Progenitor cell of endocrine pancreas (in vitro differentiated cells): ENCODE data around the gene ANKRD33. TPM values are rescaled to one million over a fixed set of nuclear protein-coding genes. Genes with fewer than 3 reads are reported as not detected.

ENCODE experiments used
- DNase-seq: peaks from one replicate; pipeline ENCODE4 v3.0.0; 2021; ENCODE audit warnings: low spot score; ENCODE audit not compliant: unreplicated experiment
- H3K27ac Mint-ChIP-seq: 2 replicates; pipeline ENCODE4 v1.8.0; 2021; ENCODE audit warnings: mild to moderate bottlenecking, moderate library complexity, mixed read lengths
- H3K27me3 Mint-ChIP-seq: 2 replicates; pipeline ENCODE4 v1.8.0; 2021; ENCODE audit warnings: mixed read lengths
- H3K36me3 Mint-ChIP-seq: 2 replicates; pipeline ENCODE4 v1.8.0; 2022; ENCODE audit warnings: mixed read lengths; ENCODE audit not compliant: insufficient read depth
- H3K4me1 Mint-ChIP-seq: 2 replicates; pipeline ENCODE4 v1.8.0; 2021; ENCODE audit warnings: low read depth, mixed read lengths
- H3K4me3 Mint-ChIP-seq: 2 replicates; pipeline ENCODE4 v1.8.0; 2021; ENCODE audit warnings: low read depth, mild to moderate bottlenecking, moderate library complexity, mixed read lengths
- H3K9me3 Mint-ChIP-seq: 2 replicates; pipeline ENCODE4 v1.8.0; 2021; ENCODE audit warnings: low read depth, mixed read lengths
- CTCF ChIP-seq: fragments of 200-600 bp; sonication (generic); IDR thresholded peaks from one replicate; pipeline ENCODE4 v1.5.0; 2021; ENCODE audit warnings: antibody characterized with exemption, mild to moderate bottlenecking; ENCODE audit not compliant: unreplicated experiment
- total RNA-seq: library from RNA; stranded (reverse); gene quantifications from 2 replicates; pipeline ENCODE4 v1.2.1, GENCODE V29; 2021

ANKRD33 gene
- total RNA-seq, 1 donor from 2014 or later: 0.14 TPM

DNA sequence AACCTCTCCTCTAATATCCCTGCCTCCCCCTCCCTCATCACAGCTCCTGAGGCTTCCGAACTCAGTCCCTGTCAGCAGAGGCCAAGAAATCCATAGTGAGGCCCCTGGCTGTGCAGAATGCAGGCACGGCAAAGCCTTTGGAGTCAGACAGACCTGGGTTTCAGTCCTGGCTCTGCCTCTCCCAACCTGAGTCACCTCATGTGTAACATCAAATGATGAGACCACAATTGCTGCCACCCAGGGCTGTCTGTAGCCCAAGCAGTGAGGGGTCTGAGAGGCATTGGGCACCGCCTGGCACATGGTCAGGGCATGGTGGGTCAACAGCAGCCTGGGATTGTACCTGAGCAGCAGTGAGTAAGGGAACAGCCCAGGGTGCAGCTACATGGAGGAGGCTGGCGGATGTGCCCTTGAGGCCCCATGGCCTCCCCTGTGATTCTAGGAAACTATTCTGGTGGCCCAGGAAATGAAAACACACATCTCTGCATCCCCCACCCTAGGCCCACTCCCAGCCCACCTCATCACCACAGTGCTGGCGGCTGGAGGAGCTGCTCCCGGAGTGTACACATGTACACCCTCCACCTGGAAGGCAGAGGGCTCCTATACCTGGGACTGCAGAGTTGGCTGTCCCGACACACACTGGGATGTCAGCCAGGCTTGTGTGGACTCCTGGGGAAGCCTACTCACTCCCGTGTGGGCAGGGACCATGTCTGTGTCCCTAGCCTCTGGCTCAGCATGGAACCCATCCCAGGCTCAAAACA lies 7.7 kb downstream of the ANKRD33 start:
- H3K4me3 Mint-ChIP-seq: no peak overlapping the region
- H3K27ac Mint-ChIP-seq: no peak overlapping the region
- H3K9me3 Mint-ChIP-seq: no peaks in the 10 kb centered on the region
- peaks cover 7% of the 10 kb centered on the region for H3K4me1 Mint-ChIP-seq
- peaks cover 14% of the 10 kb centered on the region for H3K27me3 Mint-ChIP-seq
- no peaks in the 10 kb centered on the region for H3K36me3 Mint-ChIP-seq
- TF ChIP-seq CTCF: no peak
- DNase-seq: no peak

DNA sequence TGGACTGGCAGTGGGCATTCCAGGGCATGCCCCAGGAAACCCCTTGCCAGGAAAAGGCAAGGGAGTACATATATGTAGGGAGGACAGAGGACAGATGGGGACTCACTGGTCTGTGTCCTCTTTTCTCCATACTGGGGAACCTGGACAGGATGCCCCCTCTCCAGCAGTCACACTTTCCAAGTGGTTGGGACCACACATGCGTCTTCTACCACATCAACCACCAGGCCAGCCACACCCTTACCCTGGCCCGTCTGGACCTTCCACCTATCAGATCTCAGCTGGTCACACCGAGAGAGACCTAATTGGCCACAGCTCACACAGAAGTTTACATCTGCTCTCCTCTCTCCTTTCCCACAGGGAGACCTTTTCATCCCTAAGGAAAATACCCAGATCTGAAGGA lies 8.3 kb downstream of the ANKRD33 start:
- peaks cover 14% of the 10 kb centered on the region for H3K27me3 Mint-ChIP-seq
- DNase-seq: no peak
- peaks cover 4% of the 10 kb centered on the region for H3K4me1 Mint-ChIP-seq
- TF ChIP-seq CTCF: no peak
- no peak overlapping the region for H3K27ac Mint-ChIP-seq
- H3K36me3 Mint-ChIP-seq: no peaks in the 10 kb centered on the region
- H3K9me3 Mint-ChIP-seq: no peaks in the 10 kb centered on the region
- no peak overlapping the region for H3K4me3 Mint-ChIP-seq

- Mint-ChIP-seq H3K27ac (no peak overlapping the region), H3K4me1 (no peaks in the 10 kb centered on the region), H3K4me3 (no peak overlapping the region), H3K27me3 (peaks cover 16% of the 10 kb centered on the region), H3K9me3 (no peaks in the 10 kb centered on the region), H3K36me3 (no peaks in the 10 kb centered on the region)
- no peak for DNase-seq
- TF ChIP-seq CTCF: no peak
Observed at GRCh38 chr12:51897181-51897580, 9.3 kb downstream of the ANKRD33 start.

DNA sequence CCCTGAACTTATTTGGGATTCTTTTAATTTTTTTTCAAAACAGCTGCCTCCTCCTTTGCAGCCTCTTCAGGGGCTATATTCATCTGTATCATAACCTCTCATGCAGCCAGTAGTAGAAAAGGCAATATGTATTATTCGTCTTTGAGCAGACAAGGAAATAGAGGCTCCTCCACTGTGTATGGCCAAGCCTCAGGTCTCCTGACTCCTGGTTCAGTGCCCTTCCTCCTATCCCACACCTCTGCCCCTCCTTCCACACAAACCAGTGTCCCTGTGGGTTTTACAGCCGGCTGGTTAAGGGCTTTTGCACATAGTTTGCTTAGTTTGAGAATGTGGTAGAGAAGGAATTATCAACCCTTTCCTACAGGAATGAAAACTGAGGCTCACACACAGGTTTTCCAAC lies 10.6 kb downstream of the ANKRD33 start:
- no peak overlapping the region for H3K4me3 Mint-ChIP-seq
- TF ChIP-seq CTCF: no peak

DNA sequence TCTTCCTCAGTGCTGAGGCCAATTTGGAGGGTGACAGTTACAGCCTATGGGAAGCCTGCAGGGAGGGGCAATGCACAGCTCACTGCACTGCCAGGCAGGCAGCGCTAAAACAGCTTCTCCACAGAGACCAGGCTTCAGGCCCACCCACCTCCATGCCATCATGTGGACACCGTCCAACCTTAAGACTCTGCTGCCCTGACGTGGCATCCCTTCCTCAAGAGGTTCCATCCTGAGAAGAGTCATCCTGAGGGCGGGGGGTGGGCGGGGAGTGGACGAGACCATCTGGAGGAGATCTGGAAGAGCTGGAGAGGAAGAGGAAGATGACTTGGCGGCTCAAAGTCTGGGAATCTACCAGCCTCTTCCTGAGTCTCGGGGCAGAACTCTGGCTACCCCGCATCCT lies 11.0 kb downstream of the ANKRD33 start:
- DNase-seq: no peak
- no peak overlapping the region for H3K27ac Mint-ChIP-seq
- no peak for TF ChIP-seq CTCF
- peaks cover 1% of the 10 kb centered on the region for H3K4me1 Mint-ChIP-seq
- no peaks in the 10 kb centered on the region for H3K9me3 Mint-ChIP-seq
- H3K4me3 Mint-ChIP-seq: no peak overlapping the region
- H3K27me3 Mint-ChIP-seq: peaks cover 19% of the 10 kb centered on the region
- H3K36me3 Mint-ChIP-seq: no peaks in the 10 kb centered on the region

More for the DNA sequence above, 10.6 kb downstream of the ANKRD33 start:
- Mint-ChIP-seq H3K27me3 (peaks cover 16% of the 10 kb centered on the region), H3K4me1 (no peaks in the 10 kb centered on the region), H3K27ac (no peak overlapping the region), H3K9me3 (no peaks in the 10 kb centered on the region), H3K36me3 (no peaks in the 10 kb centered on the region)
- no peak for DNase-seq
